Non-pigmented ciliary epithelial cell (primary cell): ENCODE results near the gene SIRT6.
"Not testable (repeated sequence)": the region's sequence is repeated elsewhere in the genome, so short reads cannot be mapped to it uniquely, and the experiment has no call there.

Experiments
- DNase-seq: peaks from one replicate; pipeline ENCODE4 v3.0.0-alpha.2; 2010; ENCODE audit warnings: low read depth

Gene SIRT6

DNA sequence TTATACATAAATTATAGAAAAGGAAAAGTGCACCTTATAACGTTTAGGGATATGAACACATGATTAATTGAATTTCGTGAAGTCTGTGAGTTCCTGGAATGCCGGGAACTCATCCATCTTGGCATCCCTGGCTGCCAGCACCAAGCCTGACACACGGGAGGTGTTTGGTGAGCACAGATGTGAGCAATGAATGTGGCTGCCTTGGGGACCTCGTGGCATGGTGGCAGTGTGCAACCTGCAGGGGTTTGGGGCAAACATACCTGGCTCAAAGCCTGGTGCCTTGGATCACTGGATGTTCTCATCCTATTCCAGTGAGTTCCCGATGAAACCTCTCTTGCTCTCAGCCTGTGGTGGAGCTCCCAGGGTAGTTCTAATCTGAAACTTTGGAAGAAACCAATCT is 48.0 kb downstream of the SIRT6 start:
- DNase-seq: no peak

DNA sequence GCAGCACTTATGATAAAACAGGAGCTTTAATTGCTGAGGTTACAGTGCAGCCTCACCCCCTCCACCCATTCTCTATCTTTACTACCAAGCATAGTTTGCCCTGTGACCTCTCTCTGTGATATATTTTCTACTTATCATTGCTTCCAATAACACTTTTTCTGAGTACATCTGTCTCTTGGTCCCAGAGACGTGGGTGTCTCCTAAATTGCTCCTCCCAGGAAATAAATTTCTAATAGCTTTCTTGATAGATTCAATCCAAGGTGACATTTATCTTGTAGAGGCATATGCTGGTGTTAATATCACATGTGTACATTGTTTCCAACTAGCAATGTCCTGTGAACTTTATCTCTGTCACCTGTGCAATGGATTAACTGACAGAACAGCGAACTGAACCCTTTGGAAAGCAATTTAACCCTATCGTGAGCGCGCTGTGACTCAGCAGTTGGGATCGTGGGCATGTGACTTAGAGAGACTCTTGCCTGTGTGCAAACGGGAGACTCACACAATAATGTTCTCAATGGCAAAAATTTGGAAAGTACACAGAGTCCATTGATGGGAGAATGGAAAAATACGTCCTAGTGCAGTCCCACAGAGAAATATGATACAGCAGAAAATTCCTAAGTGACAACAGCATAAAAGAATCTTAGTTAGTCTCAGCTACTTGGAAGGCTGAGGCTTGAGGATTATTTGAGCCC is 51.5 kb downstream of the SIRT6 start:
- peak; percentile 58 for DNase-seq

DNA sequence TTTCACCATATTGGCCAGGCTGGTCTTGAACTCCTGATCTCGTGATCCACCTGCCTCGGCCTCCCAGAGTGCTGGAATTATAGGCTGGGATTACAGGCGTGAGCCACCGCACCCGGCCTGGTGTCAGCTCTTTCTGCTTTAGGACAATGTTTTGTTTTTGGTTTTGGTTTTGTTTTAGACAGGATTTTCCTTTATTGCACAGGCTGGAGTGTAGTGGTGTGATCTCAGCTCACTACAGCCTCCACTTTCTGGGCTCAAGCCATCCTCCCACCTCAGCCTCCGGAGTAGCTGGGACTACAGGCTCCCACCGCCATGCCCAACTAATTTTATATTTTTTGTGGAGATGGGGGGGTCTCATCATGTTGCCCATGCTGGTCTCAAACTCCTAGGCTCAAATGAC is 53.3 kb downstream of the SIRT6 start:
- not testable (repeated sequence) for DNase-seq

DNA sequence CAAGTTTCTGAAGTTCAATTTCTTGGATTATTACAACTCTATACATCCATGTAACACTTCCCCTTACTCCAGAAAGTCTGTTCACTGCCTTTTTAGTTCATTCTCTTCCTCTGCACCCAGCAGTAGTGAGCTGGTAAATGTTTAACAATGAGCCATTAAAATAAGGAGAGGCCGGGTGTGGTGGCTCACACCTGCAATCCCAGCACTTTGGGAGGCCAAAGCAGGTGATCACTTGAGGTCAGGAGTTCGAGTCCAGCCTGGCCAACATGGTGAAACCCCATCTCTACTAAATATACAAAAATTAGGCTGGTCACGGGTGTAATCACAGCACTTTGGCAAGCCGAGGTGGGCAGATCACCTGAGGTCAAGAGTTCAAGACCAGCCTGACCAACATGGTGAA is 55.0 kb downstream of the SIRT6 start:
- not testable (repeated sequence) for DNase-seq

- no peak for DNase-seq
Observed at GRCh38 chr19:4124638-4125037, 57.7 kb downstream of the SIRT6 start.
